Stimulated activated CD8-positive, alpha-beta memory T cell treated with anti-CD3 and anti-CD28 coated beads, Interleukin-12 subunit alpha, Interleukin-12 subunit beta, amount 100 ng/mL, for 24 hours (primary cell): ENCODE measurements around the gene CD8A.
"Not testable (repeated sequence)": the region's sequence is repeated elsewhere in the genome, so short reads cannot be mapped to it uniquely, and the experiment has no call there.

Experiments used
- DNase-seq: peaks from one replicate; pipeline ENCODE4 v3.0.0-alpha.2; 2020; ENCODE audit errors: extremely low read depth

CD8A gene

DNA sequence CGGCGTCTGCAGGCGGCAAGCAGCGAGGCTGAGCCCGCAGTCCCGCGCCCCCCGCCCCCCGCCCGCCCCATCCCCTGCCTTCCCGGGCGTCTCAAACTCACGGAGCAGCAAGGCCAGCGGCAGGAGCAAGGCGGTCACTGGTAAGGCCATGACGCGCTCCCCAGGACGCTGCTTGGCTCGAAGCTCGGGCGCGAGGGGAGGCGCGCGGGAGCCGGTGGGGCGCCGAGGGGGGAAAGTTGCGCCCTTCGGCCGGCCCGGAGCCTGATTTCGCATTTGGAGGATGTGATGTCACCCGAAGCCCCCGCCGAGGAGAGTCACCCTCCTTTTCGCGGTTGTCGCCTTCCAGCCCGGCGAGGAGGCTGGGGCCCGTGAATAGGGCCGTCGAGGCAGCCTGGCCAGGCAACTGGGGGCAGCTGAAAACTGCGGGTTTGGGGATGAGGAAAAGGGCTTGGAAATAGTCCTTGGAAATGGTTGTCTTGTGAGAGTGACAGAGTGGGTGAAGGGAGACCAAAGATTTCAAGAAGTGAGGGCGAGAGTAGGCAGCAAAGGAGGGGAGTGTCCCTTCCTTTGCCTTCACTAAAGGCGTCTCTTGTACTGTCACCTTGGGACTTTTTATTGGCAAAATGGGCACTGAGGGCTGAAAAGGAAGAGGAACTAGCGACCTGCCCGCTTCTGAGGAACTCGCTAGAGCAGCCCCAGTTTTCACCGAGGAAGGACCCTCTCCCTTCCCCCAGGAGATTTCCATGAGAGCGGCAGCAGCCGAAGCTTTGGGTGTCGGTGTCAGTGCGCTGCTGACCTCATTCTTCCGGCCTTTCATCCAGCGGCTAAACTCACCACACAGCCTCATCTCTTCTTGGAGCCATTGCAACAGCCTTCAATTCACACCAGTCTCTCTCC lies at the start of gene CD8A:
Gene CD8A, minus strand, starts transcription at position 238 of the 897 bp plus-strand sequence. Its CDS starts 88 bp downstream, at position 150.
- DNase-seq = no peak

DNA sequence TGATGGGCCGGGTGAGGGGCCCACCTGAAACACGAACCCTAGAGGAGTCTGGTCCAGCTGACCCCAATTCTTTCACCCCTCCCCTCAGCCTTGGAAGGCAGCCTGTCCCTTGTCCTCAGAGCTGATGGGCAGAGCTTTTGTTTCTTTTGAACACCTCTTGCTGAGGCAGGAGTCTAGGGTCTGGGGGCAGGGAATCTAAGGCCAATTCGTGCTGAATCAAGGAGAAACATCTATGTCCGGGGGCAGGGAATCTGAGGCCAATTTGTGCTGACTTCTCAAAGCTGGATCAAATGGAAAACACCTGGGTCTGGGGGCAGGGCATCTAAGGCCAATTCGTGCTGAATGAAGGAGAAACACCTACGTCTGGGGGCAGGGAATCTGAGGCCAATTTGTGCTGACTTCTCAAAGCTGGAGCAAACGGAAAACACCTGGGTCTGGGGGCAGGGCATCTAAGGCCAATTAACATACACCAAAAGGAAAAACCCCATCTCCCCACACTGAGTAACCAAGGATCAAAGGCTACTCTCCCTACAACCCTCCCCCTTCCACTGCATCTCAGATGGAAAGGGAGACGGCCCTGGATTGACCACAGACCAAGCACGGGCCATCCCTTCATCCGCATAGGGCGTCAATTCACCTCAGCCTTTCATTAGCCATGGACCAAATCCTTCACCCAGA lies 49.3 kb upstream of the CD8A start:
- DNase-seq = not testable (repeated sequence)

- not testable (repeated sequence) for DNase-seq
Measured at GRCh38 chr2:86839455-86839854, 48.7 kb upstream of the CD8A start.

DNA sequence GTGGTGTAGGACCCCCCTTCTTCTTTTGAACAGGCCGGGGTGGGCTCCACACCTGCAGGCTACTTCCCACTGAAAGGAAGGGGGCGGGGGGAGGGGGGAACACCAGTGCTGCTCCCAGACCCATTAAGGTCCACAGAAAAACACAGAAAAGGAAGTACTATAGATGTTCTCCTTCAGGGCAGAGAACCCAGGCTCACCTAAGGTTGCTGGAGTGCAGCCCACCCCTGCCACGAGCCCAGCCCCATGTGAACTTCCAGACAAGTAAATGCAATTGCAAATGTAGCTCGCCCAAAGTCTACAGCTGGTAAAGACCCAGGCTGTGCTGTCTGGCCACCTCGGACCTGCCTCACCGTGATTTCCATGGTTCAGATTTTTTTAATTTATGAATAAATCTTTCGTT lies 47.0 kb upstream of the CD8A start:
- DNase-seq = not testable (repeated sequence)

GRCh38 chr2:86836915-86837695 lies 46.4 kb upstream of the CD8A start:
- not testable (repeated sequence) for DNase-seq

GRCh38 chr2:86835548-86835889 lies 44.8 kb upstream of the CD8A start:
- DNase-seq = not testable (repeated sequence)

GRCh38 chr2:86833315-86833714 lies 42.6 kb upstream of the CD8A start:
- DNase-seq = no peak

- DNase-seq = no peak
Measured at GRCh38 chr2:86832334-86833096, 41.8 kb upstream of the CD8A start.

DNA sequence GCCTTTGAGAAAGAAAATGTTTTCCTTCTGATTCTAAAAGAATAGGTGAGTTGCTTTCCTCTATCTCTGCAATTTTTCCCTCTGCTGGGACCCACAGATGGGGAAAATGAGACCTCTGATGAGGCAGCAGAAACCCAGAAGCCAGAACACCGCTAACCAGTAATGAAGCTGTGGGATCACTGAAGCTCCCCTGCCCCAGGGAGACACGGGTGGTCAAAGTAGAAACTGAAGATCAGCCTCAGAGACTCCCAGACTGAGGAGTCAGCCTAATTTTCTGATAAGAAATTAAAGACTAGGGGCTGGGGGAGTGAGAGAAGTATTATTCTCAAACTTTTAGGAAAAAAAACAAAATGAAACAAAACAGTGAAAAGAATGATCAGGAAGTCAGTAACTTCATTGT lies 40.8 kb upstream of the CD8A start:
- no peak for DNase-seq

DNA sequence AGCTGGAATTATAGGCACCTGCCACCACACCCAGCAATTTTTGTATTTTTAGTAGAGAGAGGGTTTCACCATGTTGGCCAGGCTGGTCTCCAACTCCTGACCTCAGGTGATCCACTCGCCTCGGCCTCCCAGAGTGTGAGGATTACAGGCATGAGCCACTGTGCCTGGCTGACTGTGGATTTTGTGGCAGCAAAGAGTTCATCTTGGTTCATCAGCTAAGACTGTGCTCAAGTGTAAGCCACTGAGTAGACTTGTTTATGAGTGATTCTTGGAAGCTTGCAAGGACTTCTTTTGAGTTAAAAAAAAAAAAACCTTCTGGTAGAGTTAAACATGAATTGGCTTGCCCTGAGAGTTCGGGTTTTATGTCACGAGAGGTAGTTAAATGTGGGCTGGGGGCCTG lies 36.2 kb upstream of the CD8A start:
- no peak for DNase-seq

DNA sequence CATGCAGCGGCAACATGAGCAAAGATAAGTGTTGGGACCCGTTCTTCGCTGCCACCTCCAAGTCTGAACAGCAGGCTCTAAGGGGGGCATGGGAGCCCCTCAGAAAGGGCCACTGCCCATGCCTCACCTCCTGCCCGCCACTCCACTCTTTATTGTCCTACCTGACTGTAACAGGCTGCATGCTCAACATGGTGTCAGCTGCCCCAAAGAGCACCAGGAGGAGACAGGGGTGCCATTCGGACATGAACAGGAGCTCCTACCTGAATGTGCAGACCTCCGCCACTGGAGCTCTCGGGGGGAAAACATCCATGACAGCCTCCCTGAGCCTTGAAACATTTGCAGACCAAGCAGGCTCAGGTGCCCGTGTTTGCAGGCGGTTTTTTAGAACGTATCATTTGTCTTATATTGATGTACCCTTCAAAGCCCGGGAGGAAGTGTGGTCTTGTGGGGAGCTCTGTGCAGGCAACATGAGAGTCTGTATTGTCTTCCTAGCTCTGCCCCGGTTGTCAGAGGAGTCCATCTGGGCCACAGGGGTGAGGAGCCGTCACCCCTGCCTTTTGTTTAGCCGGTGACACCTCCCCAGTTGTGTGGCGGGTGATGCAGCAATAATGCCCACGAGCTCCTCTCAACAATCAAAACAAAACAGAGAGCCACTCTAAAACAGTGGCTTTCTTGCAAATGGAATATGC lies 35.1 kb upstream of the CD8A start:
- DNase-seq = no peak

DNA sequence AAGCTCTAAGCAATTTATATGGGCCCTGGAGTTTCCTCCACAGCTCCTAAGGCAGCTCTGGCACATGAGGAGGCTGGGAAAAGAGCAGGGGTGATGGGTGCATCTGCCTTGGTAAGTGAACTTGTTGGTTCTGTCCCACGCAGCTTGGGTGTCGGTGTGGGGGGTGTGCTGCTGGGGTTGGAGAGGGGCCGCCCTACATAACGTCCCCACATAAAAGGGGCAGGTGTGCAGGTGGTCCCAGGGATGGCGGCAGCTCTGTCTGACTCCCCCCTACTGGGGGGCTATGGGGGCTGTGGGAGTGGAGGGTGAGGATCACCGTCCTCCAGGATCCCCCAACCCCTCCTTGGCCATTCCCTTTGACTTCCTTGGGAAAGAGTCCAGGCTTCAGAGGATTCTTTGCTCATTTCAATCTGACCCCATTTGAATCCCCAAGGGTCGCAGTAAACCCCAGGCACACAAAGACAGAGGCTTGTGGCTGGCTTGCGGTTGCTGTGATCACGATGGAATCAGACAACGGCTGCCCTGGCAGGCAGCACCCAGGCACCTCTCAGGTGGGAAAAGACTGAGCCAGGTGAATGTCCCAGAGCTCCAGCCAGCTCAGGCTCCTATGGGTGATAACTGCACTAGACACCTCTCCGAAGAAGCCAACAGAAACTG lies 34.5 kb upstream of the CD8A start:
- DNase-seq = no peak

GRCh38 chr2:86822668-86823345 lies 32.1 kb upstream of the CD8A start:
- no peak for DNase-seq

- DNase-seq = no peak
Measured at GRCh38 chr2:86821842-86822241, 31.1 kb upstream of the CD8A start.

DNA sequence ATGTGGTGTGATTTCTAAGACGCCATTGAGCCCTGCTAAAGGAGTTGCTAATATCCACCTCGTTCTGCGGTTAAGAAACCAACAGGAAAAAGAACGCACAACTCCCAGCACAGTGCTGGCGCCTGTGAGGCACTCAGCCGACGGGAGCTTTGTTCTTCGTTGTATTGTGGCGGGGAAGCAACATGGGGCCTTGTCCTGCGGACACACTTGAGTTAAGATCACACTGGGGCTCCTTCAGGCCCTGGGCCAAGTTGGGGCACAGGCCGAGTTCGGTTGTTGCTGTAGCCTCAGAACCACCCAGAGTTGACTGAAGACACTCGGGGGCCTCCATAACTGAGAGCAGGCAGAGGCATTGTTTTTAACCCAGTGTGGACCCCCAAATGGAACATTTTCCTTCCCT lies 30.6 kb upstream of the CD8A start:
- DNase-seq = no peak

DNA sequence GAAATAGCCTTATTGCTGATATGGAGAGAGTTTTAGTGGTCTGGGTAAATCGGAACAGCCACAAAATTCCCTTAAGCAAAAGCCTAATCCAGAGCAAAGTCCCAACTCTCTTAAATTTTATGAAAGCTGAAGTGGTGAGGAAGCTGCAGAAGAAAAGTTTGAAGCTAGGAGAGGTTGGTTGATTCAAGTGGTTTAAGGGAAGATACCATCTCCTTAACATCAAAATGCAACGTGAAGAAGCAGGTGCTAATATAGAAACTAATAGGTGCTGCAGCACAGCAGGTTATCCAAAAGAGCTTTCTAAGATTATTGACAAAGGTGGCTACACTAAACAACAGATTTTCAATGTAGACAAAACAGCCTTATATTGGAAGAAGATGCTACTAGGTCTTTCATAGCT lies 28.2 kb upstream of the CD8A start:
- no peak for DNase-seq

GRCh38 chr2:86818114-86818801 lies 27.5 kb upstream of the CD8A start:
- DNase-seq = no peak

- DNase-seq = no peak
Measured at GRCh38 chr2:86815611-86816010, 24.9 kb upstream of the CD8A start.

- DNase-seq = no peak
Measured at GRCh38 chr2:86809481-86810121, 18.9 kb upstream of the CD8A start.
